HepG2 (cell line): ENCODE measurements around the gene JAK1. TPM values are rescaled to one million over a fixed set of nuclear protein-coding genes. Genes with fewer than 3 reads are reported as not detected.
A peak's percentile ranks its signal among the peaks of the same experiment; 100 is the strongest.

Experiments used
- ATF3 ChIP-seq: sonication (generic); formaldehyde crosslinking; IDR thresholded peaks from 2 replicates; pipeline ENCODE4 v1.4.0; 2020; ENCODE audit warnings: missing genetic modification reagents
- EP300 ChIP-seq, 3 experiments: sonication (generic) in 1 of 3; formaldehyde crosslinking in 1 of 3; IDR thresholded peaks; 2 replicates each; pipeline versions ENCODE4 v1.5.1 to v1.6.1; 2011 to 2020; ENCODE audit warnings: low read depth in 2 of 3, low read length in 2 of 3, borderline replicate concordance in 1 of 3, improper control_type of control experiment in 1 of 3, mild to moderate bottlenecking in 1 of 3, missing genetic modification reagents in 1 of 3, moderate library complexity in 1 of 3
- HMG20A ChIP-seq: IDR thresholded peaks from 2 replicates; pipeline ENCODE4 v1.6.1; 2016; ENCODE audit warnings: borderline replicate concordance
- JUNB ChIP-seq: sonication (generic); formaldehyde crosslinking; IDR thresholded peaks from 2 replicates; pipeline ENCODE4 v1.8.0; 2022; ENCODE audit warnings: missing genetic modification reagents, mild to moderate bottlenecking, borderline replicate concordance
- MXI1 ChIP-seq: IDR thresholded peaks from 3 replicates; pipeline ENCODE4 v1.6.1; 2012; ENCODE audit warnings: low read depth, low read length, inconsistent platforms, borderline replicate concordance
- RFX1 ChIP-seq: fragments of 450-650 bp; IDR thresholded peaks from 2 replicates; pipeline ENCODE4 v1.6.1; 2017
- SALL2 ChIP-seq: sonication (generic); formaldehyde crosslinking; IDR thresholded peaks from 2 replicates; pipeline ENCODE4 v1.8.1; 2023; ENCODE audit warnings: mild to moderate bottlenecking, missing genetic modification reagents, inconsistent platforms
- SMYD3 ChIP-seq: sonication (generic); formaldehyde crosslinking; IDR thresholded peaks from 2 replicates; pipeline ENCODE4 v1.8.1; 2023; ENCODE audit warnings: mild to moderate bottlenecking, missing genetic modification reagents
- ZNF282 ChIP-seq: fragments of 450-650 bp; IDR thresholded peaks from 2 replicates; pipeline ENCODE4 v1.6.1; 2018; ENCODE audit not compliant: partially characterized antibody
- ZNF335 ChIP-seq: sonication (generic); formaldehyde crosslinking; IDR thresholded peaks from 2 replicates; pipeline ENCODE4 v1.4.0; 2020; ENCODE audit warnings: missing genetic modification reagents
- ZNF33A ChIP-seq: sonication (generic); formaldehyde crosslinking; IDR thresholded peaks from 2 replicates; pipeline ENCODE4 v1.5.1; 2020; ENCODE audit warnings: missing genetic modification reagents, mild to moderate bottlenecking, moderate library complexity, borderline replicate concordance
- ZNF407 ChIP-seq: sonication (generic); formaldehyde crosslinking; IDR thresholded peaks from one replicate; pipeline ENCODE4 v1.5.1; 2020; ENCODE audit warnings: mild to moderate bottlenecking, missing genetic modification reagents; ENCODE audit errors: not compliant biosample characterization
- ZNF7 ChIP-seq: IDR thresholded peaks from 2 replicates; pipeline ENCODE4 v1.6.1; 2016; ENCODE audit warnings: missing biosample characterization, missing genetic modification reagents
- ZNF709 ChIP-seq: sonication (generic); formaldehyde crosslinking; IDR thresholded peaks from 2 replicates; pipeline ENCODE4 v1.5.0; 2020; ENCODE audit warnings: mild to moderate bottlenecking, missing genetic modification reagents
- ZSCAN31 ChIP-seq: sonication (generic); formaldehyde crosslinking; IDR thresholded peaks from 2 replicates; pipeline ENCODE4 v1.5.0; 2020; ENCODE audit warnings: low read depth, mild to moderate bottlenecking, missing genetic modification reagents
- polyA plus RNA-seq, 8 experiments: library from polyadenylated mRNA; depleted of rRNA in 3 of 8; stranded (reverse) in 7 of 8; unstranded in 1 of 8; fragments of >200 nt; fragmentation: Illumina TruSeq in 4 of 8; extraction: Trizol in 4 of 8; gene quantifications; 2 replicates each; pipeline versions ENCODE4 v1.2.1 to v1.2.3, GENCODE V29; 2011 to 2016; ENCODE audit warnings: low read depth in 4 of 8, missing spikeins in 1 of 8, mixed read lengths in 1 of 8; ENCODE audit not compliant: insufficient read depth in 1 of 8
- total RNA-seq, 5 experiments: library from RNA; depleted of rRNA; stranded (reverse); fragments of >200 nt; fragmentation: Illumina TruSeq; extraction: Trizol; gene quantifications; 2 replicates each; pipeline ENCODE4 v1.2.3, GENCODE V29; 2016; ENCODE audit warnings: low read depth in 1 of 5
- TF ChIP-seq, protein P1 (sequence below): sonication (generic); formaldehyde crosslinking; IDR thresholded peaks from 2 replicates; pipeline ENCODE4 v1.5.1; 2020; ENCODE audit warnings: missing genetic modification reagents, mild to moderate bottlenecking, borderline replicate concordance
- TF ChIP-seq, protein P2 (sequence below): sonication (generic); formaldehyde crosslinking; IDR thresholded peaks from 2 replicates; pipeline ENCODE4 v1.8.0; 2022; ENCODE audit warnings: mild to moderate bottlenecking, missing genetic modification reagents, moderate library complexity

Gene JAK1
- total and polyA plus RNA-seq, 2 of the 13 experiments (the other 11 are each of a cell fraction or from before 2014, with no cell fraction given) = 23.9 to 42.4 TPM

GRCh38 chr1:64906447-64906846 lies 59.9 kb downstream of the JAK1 start (continued):
- TF ChIP-seq ZNF7 (CRISPR knock-in tag) (no peak), ZSCAN31 (CRISPR knock-in tag) (no peak), ZNF709 (CRISPR knock-in tag) (no peak), MXI1 (peak; percentile 17; the same call in 1 of the 3 replicates), SMYD3 (CRISPR knock-in tag) (no peak), JUNB (CRISPR knock-in tag) (peak; percentile 81; the same call in 1 of the 2 replicates), SALL2 (CRISPR knock-in tag) (no peak), ATF3 (CRISPR knock-in tag) (no peak), ZNF335 (CRISPR knock-in tag) (no peak), EP300 (IDR thresholded peaks at IDR 0.05; ENCODE audit: low read depth in 2 of 2, low read length in 2 of 2) (peak in 1 of 2 experiments; percentile 17; a peak in 1 of 4 replicates), EP300 (CRISPR knock-in tag; IDR thresholded peaks at IDR 0.05; ENCODE audit: borderline replicate concordance) (no peak), ZNF407 (CRISPR knock-in tag) (no peak), ZNF282 (no peak), RFX1 (no peak), ZNF33A (CRISPR knock-in tag) (no peak), HMG20A (CRISPR knock-in tag) (peak; percentile 61; the same call in 1 of the 2 replicates)
- TF ChIP-seq, protein P1, sequence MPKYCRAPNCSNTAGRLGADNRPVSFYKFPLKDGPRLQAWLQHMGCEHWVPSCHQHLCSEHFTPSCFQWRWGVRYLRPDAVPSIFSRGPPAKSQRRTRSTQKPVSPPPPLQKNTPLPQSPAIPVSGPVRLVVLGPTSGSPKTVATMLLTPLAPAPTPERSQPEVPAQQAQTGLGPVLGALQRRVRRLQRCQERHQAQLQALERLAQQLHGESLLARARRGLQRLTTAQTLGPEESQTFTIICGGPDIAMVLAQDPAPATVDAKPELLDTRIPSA (CRISPR knock-in tag) = no peak
- TF ChIP-seq, protein P2, sequence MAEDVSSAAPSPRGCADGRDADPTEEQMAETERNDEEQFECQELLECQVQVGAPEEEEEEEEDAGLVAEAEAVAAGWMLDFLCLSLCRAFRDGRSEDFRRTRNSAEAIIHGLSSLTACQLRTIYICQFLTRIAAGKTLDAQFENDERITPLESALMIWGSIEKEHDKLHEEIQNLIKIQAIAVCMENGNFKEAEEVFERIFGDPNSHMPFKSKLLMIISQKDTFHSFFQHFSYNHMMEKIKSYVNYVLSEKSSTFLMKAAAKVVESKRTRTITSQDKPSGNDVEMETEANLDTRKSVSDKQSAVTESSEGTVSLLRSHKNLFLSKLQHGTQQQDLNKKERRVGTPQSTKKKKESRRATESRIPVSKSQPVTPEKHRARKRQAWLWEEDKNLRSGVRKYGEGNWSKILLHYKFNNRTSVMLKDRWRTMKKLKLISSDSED (CRISPR knock-in tag) = no peak
